ENCODE measurements around the gene HOXC5. TPM values are rescaled to one million over a fixed set of nuclear protein-coding genes. Genes with fewer than 3 reads are reported as not detected.

HOXC5 gene
- polyA plus RNA-seq, 2 of the 4 experiments (the other 2 are of a cell fraction): 0.41 to 0.98 TPM

GRCh38 chr12:54059668-54060067 lies 26.8 kb downstream of the HOXC5 start (continued):
- no peak for TF ChIP-seq FOXS1 (CRISPR knock-in tag; IDR thresholded peaks at IDR 0.05)
- no peak for TF ChIP-seq HDAC2 (IDR thresholded peaks at IDR 0.05)
- no peak for TF ChIP-seq ZFP36 (IDR thresholded peaks at IDR 0.05; ENCODE audit: borderline replicate concordance, partially characterized antibody)
- TF ChIP-seq CBX2 (IDR thresholded peaks at IDR 0.05; ENCODE audit: borderline replicate concordance, low read depth): no peak
- TF ChIP-seq FOSB (CRISPR knock-in tag; IDR thresholded peaks at IDR 0.05): no peak
- TF ChIP-seq TFCP2L1 (CRISPR knock-in tag; IDR thresholded peaks at IDR 0.05): no peak

- Histone ChIP-seq H3K4me1 (peaks cover 5% of the 10 kb centered on the region; the same call in 1 of the 3 replicates), H3K4me3 (no peak overlapping the region), H3K4me2 (no peak overlapping the region), H3K27ac (no peak overlapping the region), H3K9me3 (no peaks in the 10 kb centered on the region)
- ATAC-seq: no peak
- POLR2A ChIA-PET: no interaction called here
- no peak for TF ChIP-seq ESRRA (IDR thresholded peaks at IDR 0.05; ENCODE audit: borderline replicate concordance, low read length)
- no peak for FAIRE-seq
- CTCF ChIA-PET: interaction anchor here (0.8 to 3.1 kb wide), 8 partner anchors 10 to 140 kb away, joined by 3 to 17 read pairs (median 3); partner anchors contain the start of gene HOXC5
- WGBS (ENCODE audit: missing lambda C conversion rate): 89% methylated on average over 38 of the region's 38 CpGs
- no peak for DNase-seq (ENCODE audit: low read depth in 1 of 2, low spot score in 1 of 2)
Observed at GRCh38 chr12:54060174-54060974, 27.5 kb downstream of the HOXC5 start.

GRCh38 chr12:54060975-54061778 lies 28.3 kb downstream of the HOXC5 start:
- no peak for FAIRE-seq
- CTCF ChIA-PET: interaction anchor here (0.8 to 3.1 kb wide), 4 partner anchors 15 to 116 kb away, joined by 3 to 17 read pairs (median 3); partner anchors contain the start of gene HOXC5

More at GRCh38 chr12:54060975-54061778, 28.3 kb downstream of the HOXC5 start:
- POLR2A ChIA-PET: no interaction called here
- Histone ChIP-seq H3K4me3 (no peak overlapping the region), H3K27ac (no peak overlapping the region), H3K4me1 (no peaks in the 10 kb centered on the region), H3K4me2 (no peak overlapping the region), H3K9me3 (no peaks in the 10 kb centered on the region)
- TF ChIP-seq FOXS1 (CRISPR knock-in tag; IDR thresholded peaks at IDR 0.05) (no peak), USF2 (IDR thresholded peaks at IDR 0.05) (no peak), JUNB (IDR thresholded peaks at IDR 0.05) (no peak), SMC3 (IDR thresholded peaks at IDR 0.05) (no peak), ZC3H11A (IDR thresholded peaks at IDR 0.05) (no peak), MAZ (IDR thresholded peaks at IDR 0.05; ENCODE audit: borderline replicate concordance, low read depth, low read length) (no peak), HES2 (IDR thresholded peaks at IDR 0.05) (no peak), ZNF302 (CRISPR knock-in tag; IDR thresholded peaks at IDR 0.05) (no peak), CTCF (IDR thresholded peaks at IDR 0.05) (no peak), KDM5A (IDR thresholded peaks at IDR 0.05) (no peak), TP53 (CRISPR knock-in tag; IDR thresholded peaks at IDR 0.05) (no peak), ESRRA (IDR thresholded peaks at IDR 0.05; ENCODE audit: borderline replicate concordance, low read length) (no peak), PHF8 (IDR thresholded peaks at IDR 0.05; ENCODE audit: borderline replicate concordance, low read depth) (no peak), NR3C1 (IDR thresholded peaks at IDR 0.05) (no peak), NPAS2 (CRISPR knock-in tag; IDR thresholded peaks at IDR 0.05; ENCODE audit: borderline replicate concordance) (no peak), RAD21 (conservative IDR thresholded peaks at IDR 0.05 in 1 of 2, IDR thresholded peaks at IDR 0.05 in 1 of 2) (no peak), CHD2 (IDR thresholded peaks at IDR 0.05; ENCODE audit: low read length, partially characterized antibody) (no peak), EP300 (IDR thresholded peaks at IDR 0.05) (no peak), RARB (CRISPR knock-in tag; IDR thresholded peaks at IDR 0.05) (no peak)
- ATAC-seq (no peak), DNase-seq (ENCODE audit: low read depth in 1 of 2, low spot score in 1 of 2) (no peak)
- WGBS (ENCODE audit: missing lambda C conversion rate): 74% methylated on average over 7 of the region's 7 CpGs
